ENCODE results near the gene GBP1. TPM values are rescaled to one million over a fixed set of nuclear protein-coding genes. Genes with fewer than 3 reads are reported as not detected.

GBP1 gene
- total and polyA plus RNA-seq, 2 of the 4 experiments (the other 2 are of a cell fraction) = 39.3 to 118 TPM

DNA sequence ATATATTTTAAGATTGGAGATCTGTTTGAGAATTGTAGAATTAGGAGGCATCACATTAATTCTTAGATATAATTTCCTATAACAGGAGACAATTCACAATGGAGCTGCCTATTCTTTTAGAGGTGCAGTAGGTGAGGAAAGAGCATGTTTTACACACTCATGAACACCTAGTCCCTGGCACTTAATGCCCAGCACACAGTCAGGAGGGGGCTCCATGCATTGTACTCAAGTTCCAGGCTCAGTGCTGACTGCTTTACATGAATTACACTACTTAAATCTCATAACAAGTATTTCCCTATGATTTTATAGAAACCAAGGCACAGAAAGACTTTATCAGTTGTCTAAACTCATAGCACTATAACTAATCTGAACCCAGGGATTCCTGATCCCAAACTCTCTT, 42.0 kb downstream of the GBP1 start:
- H3K4ac ChIP-seq (ENCODE audit: low read depth, low read length) = peak overlapping the region; percentile 100
- in situ Hi-C loops (cut with MboI; ENCODE audit: low sequenced_read_pairs) = no loop called here
- H3K4me1 ChIP-seq (ENCODE audit: control insufficient read depth, insufficient read depth, low read length) = peaks cover 7% of the 10 kb centered on the region
- peak overlapping the region; percentile 95 for H3K4me2 ChIP-seq (ENCODE audit: low read depth, low read length)
- ATAC-seq (ENCODE audit: low read depth) (peak; percentile 6; the same call in 1 of the 2 replicates), DNase-seq (no peak)
- ChIA-PET CTCF (interaction anchor here (0.6 to 0.7 kb wide), 2 partner anchors 33 to 740 kb away, joined by 3 to 4 read pairs; no protein-coding TSS in a partner anchor), POLR2A (ENCODE audit: unreplicated experiment) (no interaction called here)
- H3K18ac ChIP-seq (ENCODE audit: low read depth, low read length) = peak overlapping the region; percentile 100
- H2AK9ac ChIP-seq (replicated peaks; ENCODE audit: low read depth, low read length, poor library complexity) = no peak overlapping the region
- no peaks in the 10 kb centered on the region for H4K20me1 ChIP-seq (ENCODE audit: insufficient read depth, low read length)
- H3K23ac ChIP-seq (ENCODE audit: low read depth, low read length) = peak overlapping the region; percentile 100
- H4K91ac ChIP-seq (ENCODE audit: insufficient read depth, low read depth, low read length) = peak overlapping the region; percentile 98
- H3K9me3 ChIP-seq (ENCODE audit: control insufficient read depth, insufficient read depth, low read length) = no peaks in the 10 kb centered on the region
- peaks cover 14 to 25% of the 10 kb centered on the region in 2 experiments; a peak in 3 of 4 replicates for H3K79me1 ChIP-seq (ENCODE audit: low read depth in 1 of 2, low read length in 2 of 2)
- peak overlapping the region; percentile 100 for H2BK20ac ChIP-seq (ENCODE audit: low read depth, low read length)
- BruUV-seq (replicated peaks) = no TSS peak
- peak overlapping the region; percentile 81 for H3K4me3 ChIP-seq (ENCODE audit: insufficient read depth, low read depth, low read length)
- peak overlapping the region; percentile 98 for H2BK15ac ChIP-seq (ENCODE audit: low read depth, low read length)
- H3K9ac ChIP-seq (ENCODE audit: low read depth, low read length) = peak overlapping the region; percentile 81
- peak overlapping the region; percentile 100 for H3K14ac ChIP-seq (replicated peaks; ENCODE audit: low read depth, low read length)
- intact Hi-C loops (cut with micrococcal nuclease) = no loop called here
- no peak overlapping the region for H2AK5ac ChIP-seq (ENCODE audit: low read depth, low read length)
- H3K9me1 ChIP-seq (ENCODE audit: insufficient read depth, low read length) = peaks cover 7% of the 10 kb centered on the region
- TF ChIP-seq RAD21 (IDR thresholded peaks at IDR 0.05; ENCODE audit: low read length) (no peak), NFE2L2 (IDR thresholded peaks at IDR 0.05; ENCODE audit: low read depth, low read length) (no peak), CHD1 (IDR thresholded peaks at IDR 0.05; ENCODE audit: low read depth, low read length) (no peak), FOS (IDR thresholded peaks at IDR 0.05; ENCODE audit: low read depth, low read length) (no peak), MAZ (IDR thresholded peaks at IDR 0.05; ENCODE audit: borderline replicate concordance, low read depth, low read length) (no peak), CEBPB (IDR thresholded peaks at IDR 0.05; ENCODE audit: low read depth, low read length) (no peak), RCOR1 (IDR thresholded peaks at IDR 0.05; ENCODE audit: insufficient replicate concordance, low read length) (no peak), SMC3 (IDR thresholded peaks at IDR 0.05; ENCODE audit: low read depth, low read length) (no peak), MAFK (IDR thresholded peaks at IDR 0.05; ENCODE audit: low read depth, low read length) (no peak), BHLHE40 (IDR thresholded peaks at IDR 0.05; ENCODE audit: low read depth, low read length) (no peak), RFX5 (IDR thresholded peaks at IDR 0.05; ENCODE audit: low read depth, low read length) (no peak), MXI1 (IDR thresholded peaks at IDR 0.05; ENCODE audit: borderline replicate concordance, low read depth, low read length) (no peak), POLR2A (IDR thresholded peaks at IDR 0.05; ENCODE audit: low read depth, low read length) (no peak)
- TF ChIP-seq, protein P1, sequence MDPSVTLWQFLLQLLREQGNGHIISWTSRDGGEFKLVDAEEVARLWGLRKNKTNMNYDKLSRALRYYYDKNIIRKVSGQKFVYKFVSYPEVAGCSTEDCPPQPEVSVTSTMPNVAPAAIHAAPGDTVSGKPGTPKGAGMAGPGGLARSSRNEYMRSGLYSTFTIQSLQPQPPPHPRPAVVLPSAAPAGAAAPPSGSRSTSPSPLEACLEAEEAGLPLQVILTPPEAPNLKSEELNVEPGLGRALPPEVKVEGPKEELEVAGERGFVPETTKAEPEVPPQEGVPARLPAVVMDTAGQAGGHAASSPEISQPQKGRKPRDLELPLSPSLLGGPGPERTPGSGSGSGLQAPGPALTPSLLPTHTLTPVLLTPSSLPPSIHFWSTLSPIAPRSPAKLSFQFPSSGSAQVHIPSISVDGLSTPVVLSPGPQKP (IDR thresholded peaks at IDR 0.05; ENCODE audit: borderline replicate concordance, low read depth, low read length) = no peak
- TF ChIP-seq, protein P2, sequence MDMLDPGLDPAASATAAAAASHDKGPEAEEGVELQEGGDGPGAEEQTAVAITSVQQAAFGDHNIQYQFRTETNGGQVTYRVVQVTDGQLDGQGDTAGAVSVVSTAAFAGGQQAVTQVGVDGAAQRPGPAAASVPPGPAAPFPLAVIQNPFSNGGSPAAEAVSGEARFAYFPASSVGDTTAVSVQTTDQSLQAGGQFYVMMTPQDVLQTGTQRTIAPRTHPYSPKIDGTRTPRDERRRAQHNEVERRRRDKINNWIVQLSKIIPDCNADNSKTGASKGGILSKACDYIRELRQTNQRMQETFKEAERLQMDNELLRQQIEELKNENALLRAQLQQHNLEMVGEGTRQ (IDR thresholded peaks at IDR 0.05; ENCODE audit: low read depth, low read length) = no peak
- TF ChIP-seq, protein P3, sequence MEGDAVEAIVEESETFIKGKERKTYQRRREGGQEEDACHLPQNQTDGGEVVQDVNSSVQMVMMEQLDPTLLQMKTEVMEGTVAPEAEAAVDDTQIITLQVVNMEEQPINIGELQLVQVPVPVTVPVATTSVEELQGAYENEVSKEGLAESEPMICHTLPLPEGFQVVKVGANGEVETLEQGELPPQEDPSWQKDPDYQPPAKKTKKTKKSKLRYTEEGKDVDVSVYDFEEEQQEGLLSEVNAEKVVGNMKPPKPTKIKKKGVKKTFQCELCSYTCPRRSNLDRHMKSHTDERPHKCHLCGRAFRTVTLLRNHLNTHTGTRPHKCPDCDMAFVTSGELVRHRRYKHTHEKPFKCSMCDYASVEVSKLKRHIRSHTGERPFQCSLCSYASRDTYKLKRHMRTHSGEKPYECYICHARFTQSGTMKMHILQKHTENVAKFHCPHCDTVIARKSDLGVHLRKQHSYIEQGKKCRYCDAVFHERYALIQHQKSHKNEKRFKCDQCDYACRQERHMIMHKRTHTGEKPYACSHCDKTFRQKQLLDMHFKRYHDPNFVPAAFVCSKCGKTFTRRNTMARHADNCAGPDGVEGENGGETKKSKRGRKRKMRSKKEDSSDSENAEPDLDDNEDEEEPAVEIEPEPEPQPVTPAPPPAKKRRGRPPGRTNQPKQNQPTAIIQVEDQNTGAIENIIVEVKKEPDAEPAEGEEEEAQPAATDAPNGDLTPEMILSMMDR (conservative IDR thresholded peaks at IDR 0.05; ENCODE audit: low read depth, low read length) = no peak
- peak overlapping the region; percentile 97 for H2AFZ ChIP-seq (replicated peaks; ENCODE audit: low read length, poor library complexity)
- peak overlapping the region; percentile 93 for H3K56ac ChIP-seq (ENCODE audit: extremely low read depth, insufficient read depth, low read length)
- peaks cover 8% of the 10 kb centered on the region for H3K36me3 ChIP-seq (ENCODE audit: control insufficient read depth, insufficient read depth, low read length)
- peak overlapping the region; percentile 100 for H4K5ac ChIP-seq (ENCODE audit: low read depth, low read length)
- H2BK5ac ChIP-seq (ENCODE audit: low read depth, low read length, poor library complexity, severe bottlenecking) = peak overlapping the region; percentile 100
- H3K27ac ChIP-seq (ENCODE audit: insufficient read depth, low read length) = peak overlapping the region; percentile 98
- no peaks in the 10 kb centered on the region for H3K27me3 ChIP-seq (ENCODE audit: control insufficient read depth, insufficient read depth, low read length)
- H4K8ac ChIP-seq (ENCODE audit: low read depth in 2 of 2, low read length in 2 of 2) = peak overlapping the region; percentile 88 to 100
- dilution Hi-C loops (cut with HindIII; ENCODE audit: low sequenced_read_pairs, unreplicated experiment) = no loop called here
- peak overlapping the region; percentile 100 for H2BK120ac ChIP-seq (ENCODE audit: low read depth, low read length)

Data from IMR-90 (cell line).